Hematopoietic multipotent progenitor cell treated with erythropoietin and hydrocortisone succinate and interleukin-3 and kit ligand, for 17 days (in vitro differentiated cells): ENCODE results near the gene PDSS2.
"Not testable (repeated sequence)": the region's sequence is repeated elsewhere in the genome, so short reads cannot be mapped to it uniquely, and the experiment has no call there.

Experiments used
- DNase-seq: peaks from one replicate; pipeline ENCODE4 v3.0.0-alpha.2; 2015; ENCODE audit warnings: low spot score

The PDSS2 gene

GRCh38 chr6:107216197-107216933 lies 243.0 kb downstream of the PDSS2 start:
- no peak for DNase-seq

- no peak for DNase-seq
Measured at GRCh38 chr6:107215334-107215733, 244.0 kb downstream of the PDSS2 start.

GRCh38 chr6:107214655-107215054 lies 244.7 kb downstream of the PDSS2 start:
- no peak for DNase-seq

- no peak for DNase-seq
Measured at GRCh38 chr6:107209406-107210305, 249.7 kb downstream of the PDSS2 start.

GRCh38 chr6:107207251-107207873 lies 252.0 kb downstream of the PDSS2 start:
- DNase-seq: no peak

GRCh38 chr6:107205058-107205998 lies 254.0 kb downstream of the PDSS2 start:
- DNase-seq: no peak

- no peak for DNase-seq
Measured at GRCh38 chr6:107202876-107203468, 256.4 kb downstream of the PDSS2 start.

- no peak for DNase-seq
Measured at GRCh38 chr6:107198631-107199416, 260.5 kb downstream of the PDSS2 start.

- DNase-seq: no peak
Measured at GRCh38 chr6:107196152-107196551, 263.2 kb downstream of the PDSS2 start.

- DNase-seq: not testable (repeated sequence)
Measured at GRCh38 chr6:107194723-107195122, 264.6 kb downstream of the PDSS2 start.

GRCh38 chr6:107192830-107193229 lies 266.5 kb downstream of the PDSS2 start:
- no peak for DNase-seq

GRCh38 chr6:107187630-107188029 lies 271.7 kb downstream of the PDSS2 start:
- no peak for DNase-seq

- DNase-seq: no peak
Measured at GRCh38 chr6:107186047-107186446, 273.3 kb downstream of the PDSS2 start.

- DNase-seq: no peak
Measured at GRCh38 chr6:107185391-107185970, 273.9 kb downstream of the PDSS2 start.

GRCh38 chr6:107184435-107184834 lies 274.9 kb downstream of the PDSS2 start:
- DNase-seq: no peak

GRCh38 chr6:107180099-107180498 lies 279.3 kb downstream of the PDSS2 start:
- no peak for DNase-seq

GRCh38 chr6:107179004-107179403 lies 280.4 kb downstream of the PDSS2 start:
- DNase-seq: no peak

- DNase-seq: no peak
Measured at GRCh38 chr6:107173779-107174178, 285.6 kb downstream of the PDSS2 start.

GRCh38 chr6:107171513-107171912 lies 287.9 kb downstream of the PDSS2 start:
- no peak for DNase-seq

GRCh38 chr6:107164299-107164698 lies 295.1 kb downstream of the PDSS2 start:
- not testable (repeated sequence) for DNase-seq
